AG10803 (cell line): ENCODE measurements around the gene IGFBPL1.

ENCODE experiments used
- DNase-seq: peaks from one replicate; pipeline ENCODE4 v3.0.0; 2010; ENCODE audit warnings: low read depth
- H3K4me3 ChIP-seq: 2 replicates; pipeline ENCODE4 v1.5.1; 2011; ENCODE audit warnings: mild to moderate bottlenecking, low read length, control low read depth
- CTCF ChIP-seq: conservative IDR thresholded peaks from 2 replicates; pipeline ENCODE4 v1.5.1; 2011; ENCODE audit warnings: mild to moderate bottlenecking, low read length, control low read depth, inconsistent platforms

The IGFBPL1 gene

GRCh38 chr9:38443597-38443996, 19.3 kb upstream of the IGFBPL1 start:
- DNase-seq: no peak
- no peak overlapping the region for H3K4me3 ChIP-seq
- TF ChIP-seq CTCF: no peak

GRCh38 chr9:38443181-38443580, 18.9 kb upstream of the IGFBPL1 start:
- no peak for TF ChIP-seq CTCF
- no peak for DNase-seq
- no peak overlapping the region for H3K4me3 ChIP-seq

GRCh38 chr9:38442473-38443096, 18.3 kb upstream of the IGFBPL1 start:
- no peak for DNase-seq
- no peak for TF ChIP-seq CTCF

GRCh38 chr9:38441347-38442085, 17.3 kb upstream of the IGFBPL1 start:
- H3K4me3 ChIP-seq: no peak overlapping the region
- no peak for TF ChIP-seq CTCF
- no peak for DNase-seq

More at GRCh38 chr9:38442473-38443096, 18.3 kb upstream of the IGFBPL1 start:
- no peak overlapping the region for H3K4me3 ChIP-seq

- DNase-seq: no peak
- TF ChIP-seq CTCF: no peak
- H3K4me3 ChIP-seq: no peak overlapping the region
Observed at GRCh38 chr9:38440516-38440915, 16.3 kb upstream of the IGFBPL1 start.

- no peak for TF ChIP-seq CTCF
- DNase-seq: no peak
- no peak overlapping the region for H3K4me3 ChIP-seq
Observed at GRCh38 chr9:38439916-38440301, 15.7 kb upstream of the IGFBPL1 start.
